Skeletal muscle satellite cell (primary cell): ENCODE data around the gene SERPINA4.

Experiments
- H3K27me3 ChIP-seq: 2 replicates; pipeline ENCODE4 v1.7.0; 2013; ENCODE audit warnings: low read length; ENCODE audit not compliant: control insufficient read depth, insufficient read depth
- H3K36me3 ChIP-seq: 2 replicates; pipeline ENCODE4 v1.7.0; 2013; ENCODE audit warnings: mild to moderate bottlenecking, control low read depth, low read length; ENCODE audit not compliant: insufficient read depth
- H3K4me1 ChIP-seq: 2 replicates; pipeline ENCODE4 v1.7.0; 2013; ENCODE audit warnings: low read length; ENCODE audit not compliant: control insufficient read depth, insufficient read depth
- H3K4me2 ChIP-seq: 2 replicates; pipeline ENCODE4 v1.7.0; 2013; ENCODE audit warnings: mild to moderate bottlenecking, low read length
- H3K4me3 ChIP-seq: 2 replicates; pipeline ENCODE4 v1.7.0; 2013; ENCODE audit warnings: low read length
- H3K9ac ChIP-seq: 2 replicates; pipeline ENCODE4 v1.7.0; 2013; ENCODE audit warnings: mild to moderate bottlenecking, low read depth, low read length, moderate library complexity
- H3K9me3 ChIP-seq: replicated peaks from 2 replicates; pipeline ENCODE4 v1.7.0; 2013; ENCODE audit warnings: mild to moderate bottlenecking, control low read depth, low read length

The SERPINA4 gene

GRCh38 chr14:94612580-94613554, 51.6 kb downstream of the SERPINA4 start:
- Histone ChIP-seq H3K27me3 (no peaks in the 10 kb centered on the region), H3K9ac (no peak overlapping the region), H3K4me1 (peaks cover 30% of the 10 kb centered on the region), H3K4me3 (no peak overlapping the region), H3K9me3 (peaks cover 5% of the 10 kb centered on the region), H3K36me3 (no peaks in the 10 kb centered on the region), H3K4me2 (no peak overlapping the region)

- H3K9me3 ChIP-seq, result peaks cover 13% of the 10 kb centered on the region
- no peak overlapping the region for H3K9ac ChIP-seq
- no peaks in the 10 kb centered on the region for H3K27me3 ChIP-seq
- H3K4me1 ChIP-seq, result peaks cover 30% of the 10 kb centered on the region
- no peak overlapping the region for H3K4me2 ChIP-seq
- no peak overlapping the region for H3K4me3 ChIP-seq
- H3K36me3 ChIP-seq, result no peaks in the 10 kb centered on the region
Observed at GRCh38 chr14:94613720-94614644, 52.7 kb downstream of the SERPINA4 start.

GRCh38 chr14:94614802-94615201, 53.6 kb downstream of the SERPINA4 start:
- no peaks in the 10 kb centered on the region for H3K36me3 ChIP-seq
- peaks cover 26% of the 10 kb centered on the region for H3K4me1 ChIP-seq
- H3K9me3 ChIP-seq, result peaks cover 14% of the 10 kb centered on the region
- H3K9ac ChIP-seq, result no peak overlapping the region
- no peak overlapping the region for H3K4me3 ChIP-seq
- no peak overlapping the region for H3K4me2 ChIP-seq
- no peaks in the 10 kb centered on the region for H3K27me3 ChIP-seq

- Histone ChIP-seq H3K27me3 (no peaks in the 10 kb centered on the region), H3K9ac (no peak overlapping the region), H3K4me1 (peaks cover 23% of the 10 kb centered on the region), H3K36me3 (no peaks in the 10 kb centered on the region), H3K4me3 (no peak overlapping the region), H3K4me2 (no peak overlapping the region), H3K9me3 (peaks cover 14% of the 10 kb centered on the region)
Observed at GRCh38 chr14:94615254-94615653, 54.0 kb downstream of the SERPINA4 start.

- Histone ChIP-seq H3K9me3 (peaks cover 14% of the 10 kb centered on the region), H3K36me3 (no peaks in the 10 kb centered on the region), H3K4me1 (peaks cover 16% of the 10 kb centered on the region), H3K9ac (no peak overlapping the region), H3K4me3 (no peak overlapping the region), H3K4me2 (no peak overlapping the region), H3K27me3 (no peaks in the 10 kb centered on the region)
Observed at GRCh38 chr14:94615823-94616570, 54.8 kb downstream of the SERPINA4 start.

- Histone ChIP-seq H3K36me3 (no peaks in the 10 kb centered on the region), H3K4me3 (no peak overlapping the region), H3K4me1 (peaks cover 10% of the 10 kb centered on the region), H3K9me3 (peaks cover 14% of the 10 kb centered on the region), H3K27me3 (no peaks in the 10 kb centered on the region), H3K9ac (no peak overlapping the region), H3K4me2 (no peak overlapping the region)
Observed at GRCh38 chr14:94617366-94617941, 56.2 kb downstream of the SERPINA4 start.

GRCh38 chr14:94617988-94618822, 57.0 kb downstream of the SERPINA4 start:
- Histone ChIP-seq H3K27me3 (peaks cover 3% of the 10 kb centered on the region), H3K4me1 (peaks cover 2% of the 10 kb centered on the region), H3K4me3 (no peak overlapping the region), H3K9me3 (peaks cover 14% of the 10 kb centered on the region), H3K4me2 (no peak overlapping the region), H3K36me3 (no peaks in the 10 kb centered on the region), H3K9ac (no peak overlapping the region)

- H3K4me1 ChIP-seq, result no peaks in the 10 kb centered on the region
- no peaks in the 10 kb centered on the region for H3K36me3 ChIP-seq
- H3K4me3 ChIP-seq, result no peak overlapping the region
- H3K9me3 ChIP-seq, result peaks cover 14% of the 10 kb centered on the region
- H3K4me2 ChIP-seq, result no peak overlapping the region
- H3K27me3 ChIP-seq, result peaks cover 13% of the 10 kb centered on the region
- no peak overlapping the region for H3K9ac ChIP-seq
Observed at GRCh38 chr14:94619297-94619696, 58.1 kb downstream of the SERPINA4 start.
